Skeletal muscle tissue (tissue), 4 donors: ENCODE results near the gene MT1F. TPM values are rescaled to one million over a fixed set of nuclear protein-coding genes. Genes with fewer than 3 reads are reported as not detected.
"Not testable (repeated sequence)": the region's sequence is repeated elsewhere in the genome, so short reads cannot be mapped to it uniquely, and the experiment has no call there.

Experiments used
- H3K27ac ChIP-seq: one replicate; pipeline ENCODE4 v1.7.0; 2013; ENCODE audit warnings: mild to moderate bottlenecking, low read depth, low read length, inconsistent platforms
- H3K27me3 ChIP-seq, 3 donors: one replicate each; pipeline ENCODE4 v1.7.0; 2013; ENCODE audit warnings: low read length in 3 of 3; ENCODE audit not compliant: control insufficient read depth in 3 of 3, insufficient read depth in 3 of 3
- H3K36me3 ChIP-seq, 3 donors: one replicate each; pipeline ENCODE4 v1.7.0; 2013; ENCODE audit warnings: low read length in 3 of 3; ENCODE audit not compliant: control insufficient read depth in 3 of 3, insufficient read depth in 3 of 3
- H3K4me1 ChIP-seq, 3 donors: one replicate each; pipeline ENCODE4 v1.7.0; 2013; ENCODE audit warnings: low read length in 3 of 3, mild to moderate bottlenecking in 3 of 3; ENCODE audit not compliant: control insufficient read depth in 3 of 3, insufficient read depth in 3 of 3
- H3K4me3 ChIP-seq, 3 donors: one replicate each; pipeline ENCODE4 v1.7.0; 2013; ENCODE audit warnings: low read length in 3 of 3
- H3K9ac ChIP-seq, 3 donors: one replicate each; pipeline ENCODE4 v1.7.0; 2013; ENCODE audit warnings: low read length in 3 of 3, mild to moderate bottlenecking in 3 of 3, moderate library complexity in 2 of 3, low read depth in 1 of 3
- H3K9me3 ChIP-seq, 3 donors: one replicate each; pipeline ENCODE4 v1.7.0; 2013; ENCODE audit warnings: low read length in 3 of 3; ENCODE audit not compliant: control insufficient read depth in 3 of 3
- total RNA-seq: library from RNA; depleted of rRNA; stranded (reverse); fragments of >200 nt; gene quantifications from one replicate; pipeline ENCODE4 v1.2.3, GENCODE V29; 2014
- donor health status: Osteomylitis.

The MT1F gene
- total RNA-seq, 1 donor from 2014 or later = not detected

DNA sequence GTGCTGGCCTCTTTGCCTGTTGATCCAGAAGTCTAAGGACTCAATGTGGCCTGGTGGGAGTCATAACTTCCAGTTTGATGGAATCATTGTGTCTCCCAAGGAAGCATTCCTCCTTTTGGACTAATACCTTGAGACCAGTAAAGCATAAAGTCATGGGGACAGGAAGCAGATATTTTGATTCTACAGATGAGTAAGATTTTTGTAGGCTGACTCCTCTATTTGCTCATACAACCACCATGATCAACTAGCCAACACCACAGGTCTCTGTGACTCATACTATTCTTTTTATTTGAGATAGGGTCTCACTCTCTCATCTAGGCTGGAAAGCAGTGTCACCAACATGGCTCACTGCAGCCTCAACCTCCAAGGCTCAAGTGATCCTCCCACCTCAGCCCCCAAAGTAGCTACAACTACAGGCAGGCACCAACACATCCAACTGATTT is 43.2 kb upstream of the MT1F start:
- Histone ChIP-seq H3K36me3 (no peaks in the 10 kb centered on the region), H3K9ac (no peak overlapping the region), H3K4me3 (no peak overlapping the region), H3K4me1 (peaks cover 37 to 42% (median 41%) of the 10 kb centered on the region in 3 donors), H3K27ac (no peak overlapping the region), H3K27me3 (no peaks in the 10 kb centered on the region), H3K9me3 (no peaks in the 10 kb centered on the region)

DNA sequence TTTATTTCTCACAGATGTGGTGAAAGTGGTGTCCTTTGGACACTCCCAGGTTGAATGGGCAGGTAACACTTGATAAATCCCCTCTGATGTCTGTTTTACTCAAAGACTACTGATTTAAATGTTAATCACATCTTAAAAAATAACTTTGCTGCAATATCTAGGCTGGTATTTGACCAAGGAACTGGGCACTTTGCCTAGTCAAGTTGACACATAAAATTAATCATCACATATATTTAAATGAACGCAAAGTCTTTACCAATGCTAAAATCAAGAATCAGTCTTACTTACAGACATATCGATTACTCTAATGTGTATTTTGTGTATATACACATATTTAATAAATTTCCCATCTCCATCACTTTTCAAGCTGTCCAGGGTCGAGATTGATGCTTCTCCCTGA is 42.4 kb upstream of the MT1F start:
- H3K9me3 ChIP-seq = no peaks in the 10 kb centered on the region

GRCh38 chr16:56616608-56617211 is 41.0 kb upstream of the MT1F start:
- Histone ChIP-seq H3K9me3 (no peaks in the 10 kb centered on the region), H3K4me1 (peaks cover 15 to 22% (median 21%) of the 10 kb centered on the region in 3 donors), H3K4me3 (peak overlapping the region; percentile 66 to 79 (median 68)), H3K9ac (peak overlapping the region; percentile 58 to 83 (median 74)), H3K36me3 (no peaks in the 10 kb centered on the region), H3K27me3 (no peaks in the 10 kb centered on the region), H3K27ac (peak overlapping the region; percentile 38)

More for the DNA sequence above, 42.4 kb upstream of the MT1F start:
- Histone ChIP-seq H3K27ac (no peak overlapping the region), H3K4me1 (peaks cover 29 to 36% (median 34%) of the 10 kb centered on the region in 3 donors), H3K4me3 (no peak overlapping the region), H3K9ac (no peak overlapping the region), H3K36me3 (no peaks in the 10 kb centered on the region), H3K27me3 (no peaks in the 10 kb centered on the region)

- no peaks in the 10 kb centered on the region for H3K9me3 ChIP-seq
Observed at GRCh38 chr16:56617212-56618085, 40.3 kb upstream of the MT1F start.

GRCh38 chr16:56618138-56618537 is 39.6 kb upstream of the MT1F start:
- H3K4me3 ChIP-seq = no peak overlapping the region
- no peaks in the 10 kb centered on the region for H3K9me3 ChIP-seq
- H3K4me1 ChIP-seq = peaks cover 11 to 21% (median 16%) of the 10 kb centered on the region in 3 donors
- H3K27me3 ChIP-seq = no peaks in the 10 kb centered on the region
- H3K9ac ChIP-seq = peak overlapping the region in 1 of 3 donors; percentile 83
- peak overlapping the region; percentile 38 for H3K27ac ChIP-seq
- H3K36me3 ChIP-seq = no peaks in the 10 kb centered on the region

More at GRCh38 chr16:56617212-56618085, 40.3 kb upstream of the MT1F start:
- Histone ChIP-seq H3K27ac (peak overlapping the region; percentile 38), H3K36me3 (no peaks in the 10 kb centered on the region), H3K9ac (peak overlapping the region; percentile 61 to 83 (median 77)), H3K4me1 (peaks cover 11 to 21% (median 16%) of the 10 kb centered on the region in 3 donors), H3K27me3 (no peaks in the 10 kb centered on the region), H3K4me3 (peak overlapping the region; percentile 66 to 79 (median 68))

GRCh38 chr16:56620339-56620897 is 37.3 kb upstream of the MT1F start:
- Histone ChIP-seq H3K9ac (no peak overlapping the region), H3K27me3 (no peaks in the 10 kb centered on the region), H3K36me3 (no peaks in the 10 kb centered on the region), H3K4me3 (no peak overlapping the region), H3K27ac (no peak overlapping the region), H3K4me1 (peaks cover 11 to 28% (median 21%) of the 10 kb centered on the region in 3 donors), H3K9me3 (no peaks in the 10 kb centered on the region)

GRCh38 chr16:56621665-56622445 is 35.9 kb upstream of the MT1F start:
- H3K9ac ChIP-seq, H3K9me3 ChIP-seq, H3K36me3 ChIP-seq, H3K27me3 ChIP-seq, H3K4me3 ChIP-seq, H3K27ac ChIP-seq: not testable (repeated sequence)
- H3K4me1 ChIP-seq = peaks cover 18 to 39% (median 32%) of the 10 kb centered on the region in 3 donors

- not testable (repeated sequence) for H3K27me3 ChIP-seq, H3K9ac ChIP-seq, H3K9me3 ChIP-seq, H3K36me3 ChIP-seq, H3K4me3 ChIP-seq, H3K27ac ChIP-seq
- H3K4me1 ChIP-seq = peaks cover 15 to 31% (median 26%) of the 10 kb centered on the region in 3 donors
Observed at GRCh38 chr16:56623184-56623583, 34.6 kb upstream of the MT1F start.

DNA sequence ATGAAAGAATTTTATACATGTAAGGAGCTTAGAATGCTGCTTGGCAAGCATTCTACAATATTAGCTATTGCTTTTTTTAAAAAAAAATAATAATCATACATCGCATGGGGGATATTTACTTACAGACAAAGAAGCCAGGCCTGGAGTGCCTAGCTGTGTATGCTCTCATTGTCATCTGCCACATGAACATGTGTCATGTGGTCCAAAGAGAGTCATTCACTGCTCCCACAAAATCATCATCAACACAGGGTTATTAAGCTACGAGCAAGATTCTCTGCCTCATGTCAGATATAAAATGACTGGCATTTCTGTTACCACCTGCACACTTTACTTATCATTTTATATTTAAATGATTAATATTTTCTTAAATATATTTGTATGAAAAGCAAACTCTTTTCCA is 34.1 kb upstream of the MT1F start:
- no peaks in the 10 kb centered on the region for H3K36me3 ChIP-seq
- no peak overlapping the region for H3K4me3 ChIP-seq
- H3K9ac ChIP-seq = no peak overlapping the region
- no peaks in the 10 kb centered on the region for H3K9me3 ChIP-seq
- H3K4me1 ChIP-seq = peaks cover 15 to 30% (median 27%) of the 10 kb centered on the region in 3 donors
- no peaks in the 10 kb centered on the region for H3K27me3 ChIP-seq
- H3K27ac ChIP-seq = no peak overlapping the region
